Endothelial cell of umbilical vein (primary cell): ENCODE results near the gene ARHGEF7.

Experiments
- CTCF ChIP-seq, 2 donors: IDR thresholded peaks; 1 replicate in 1 of 2; 2 replicates in 1 of 2; pipeline ENCODE4 v1.5.1; 2011; ENCODE audit warnings: low read length in 2 of 2, mild to moderate bottlenecking in 2 of 2, moderate library complexity in 2 of 2, control low read depth in 1 of 2, inconsistent platforms in 1 of 2, low read depth in 1 of 2; ENCODE audit not compliant: insufficient read depth in 1 of 2; ENCODE audit errors: extremely low read depth in 1 of 2
- EZH2 ChIP-seq: IDR thresholded peaks from 2 replicates; pipeline ENCODE4 v1.6.1; 2012; ENCODE audit warnings: borderline replicate concordance, low read depth, mild to moderate bottlenecking, moderate library complexity, low read length, inconsistent platforms; ENCODE audit not compliant: severe bottlenecking
- GATA2 ChIP-seq: IDR thresholded peaks from 2 replicates; pipeline ENCODE4 v1.7.0; 2011; ENCODE audit warnings: low read depth, mild to moderate bottlenecking, moderate library complexity, mixed read lengths, low read length; ENCODE audit not compliant: insufficient read length, insufficient read depth
- MAX ChIP-seq: IDR thresholded peaks from 2 replicates; pipeline ENCODE4 v1.6.1; 2011; ENCODE audit not compliant: insufficient read depth, insufficient read length
- POLR2A ChIP-seq: IDR thresholded peaks from 2 replicates; pipeline ENCODE4 v1.6.1; 2012; ENCODE audit warnings: low read depth, mild to moderate bottlenecking, control low read depth, low read length

DNA sequence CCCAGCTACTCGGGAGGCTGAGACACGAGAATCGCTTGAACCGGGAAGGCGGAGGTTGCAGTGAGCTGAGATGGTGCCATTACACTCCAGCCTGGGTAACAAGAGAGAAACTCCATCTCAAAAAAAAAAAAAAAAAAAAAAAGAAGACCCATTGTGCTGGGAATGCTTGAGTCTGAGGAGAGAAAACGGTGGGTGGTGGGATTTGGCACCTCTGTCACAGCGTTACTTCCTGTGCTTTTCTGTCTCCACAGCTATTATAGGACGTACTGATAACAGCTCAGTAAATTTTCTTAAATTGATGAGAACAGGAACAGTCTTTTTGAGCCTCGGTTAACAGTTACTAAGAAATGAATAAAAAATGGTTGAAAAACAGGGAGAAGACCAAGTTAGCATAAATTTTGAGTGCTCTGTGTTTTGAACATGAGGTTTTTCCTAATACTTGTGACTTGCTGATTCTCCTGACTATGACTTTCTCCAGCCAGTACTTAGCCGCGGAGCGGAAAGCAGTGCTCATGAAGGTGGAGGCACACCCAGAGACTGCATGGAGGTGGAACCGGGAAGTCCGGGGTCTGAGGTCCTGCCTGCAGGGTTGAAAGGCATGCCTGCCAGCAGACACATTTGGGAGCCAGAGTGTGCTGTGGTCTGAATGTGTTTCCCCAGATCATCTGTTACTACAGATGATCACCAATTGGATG lies 150.0 kb downstream of the ARHGEF7 start:
- no peak for TF ChIP-seq POLR2A
- TF ChIP-seq CTCF (IDR thresholded peaks at IDR 0.05; ENCODE audit: extremely low read depth in 1 of 2, insufficient read depth in 1 of 2, low read depth in 1 of 2, low read length in 2 of 2): no peak
- no peak for TF ChIP-seq EZH2
- TF ChIP-seq MAX: no peak
- TF ChIP-seq GATA2: no peak
